HL-60 (cell line): ENCODE data around the gene TUBB4B.

Experiments
- CTCF ChIP-seq: IDR thresholded peaks from one replicate; pipeline ENCODE4 v1.5.1; 2011; ENCODE audit warnings: low read length, control low read depth, inconsistent platforms; ENCODE audit not compliant: insufficient read depth
- POLR2AphosphoS5 ChIP-seq: IDR thresholded peaks from 2 replicates; pipeline ENCODE4 v1.6.1; 2012; ENCODE audit warnings: low read depth

- no peak for TF ChIP-seq CTCF
- TF ChIP-seq POLR2AphosphoS5 = no peak
Observed at GRCh38 chr9:137280474-137281344, 39.6 kb downstream of the TUBB4B start.
